Measurements from ENCODE around the gene IL15.

IL15 gene

DNA sequence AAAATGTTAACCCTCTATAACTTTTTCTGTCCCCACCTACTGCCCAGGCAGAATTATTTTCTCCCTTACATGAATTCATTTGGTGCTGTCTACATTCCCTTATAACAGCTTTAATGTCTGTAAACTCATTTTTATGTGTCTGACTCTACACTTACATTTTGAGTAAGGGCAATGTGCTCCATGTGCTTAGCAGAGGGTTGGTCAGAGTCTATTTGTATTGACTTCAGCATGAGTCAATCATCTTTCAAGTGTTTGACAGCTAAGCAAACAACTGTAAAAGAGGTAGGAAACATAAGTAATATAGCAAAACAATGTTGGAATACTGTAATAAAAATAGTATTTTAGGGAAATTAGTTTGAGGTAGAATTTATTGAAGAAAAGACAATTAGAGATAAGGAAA is 6.3 kb downstream of the IL15 start:
- H3K9me2 ChIP-seq (replicated peaks; ENCODE audit: insufficient read depth, low read length), result no peaks in the 10 kb centered on the region
- no peak overlapping the region for H3K9ac ChIP-seq (ENCODE audit: low read length)

GRCh38 chr4:141643557-141643956 is 7.2 kb downstream of the IL15 start:
- no peak overlapping the region for H3K27ac ChIP-seq (ENCODE audit: low read depth, low read length)
- H3K4me2 ChIP-seq (ENCODE audit: low read depth, low read length, poor library complexity, severe bottlenecking), result no peak overlapping the region
- no peak overlapping the region for H3K9ac ChIP-seq (ENCODE audit: low read length)
- H3K27me3 ChIP-seq (ENCODE audit: low read length), result no peaks in the 10 kb centered on the region
- H3K36me3 ChIP-seq (ENCODE audit: low read length), result no peaks in the 10 kb centered on the region
- TF ChIP-seq EZH2phosphoT487 (conservative IDR thresholded peaks at IDR 0.05; ENCODE audit: low read length), result no peak
- TF ChIP-seq CTCF (IDR thresholded peaks at IDR 0.05; ENCODE audit: insufficient read depth, low read length, poor library complexity, severe bottlenecking), result no peak
- no peaks in the 10 kb centered on the region for H3K79me2 ChIP-seq (ENCODE audit: insufficient read depth, low read length)
- no peaks in the 10 kb centered on the region for H3K9me3 ChIP-seq (ENCODE audit: insufficient read depth, low read length)
- no peaks in the 10 kb centered on the region for H3F3A ChIP-seq (ENCODE audit: insufficient read depth)
- no peak overlapping the region for H2AFZ ChIP-seq (ENCODE audit: low read depth, low read length, severe bottlenecking)
- H3K9me2 ChIP-seq (replicated peaks; ENCODE audit: insufficient read depth, low read length), result no peaks in the 10 kb centered on the region
- no peak overlapping the region for H3K4me3 ChIP-seq (ENCODE audit: insufficient read depth, low read length, poor library complexity, severe bottlenecking)
- no peaks in the 10 kb centered on the region for H4K20me1 ChIP-seq (ENCODE audit: low read depth, low read length)

More for the DNA sequence above, 6.3 kb downstream of the IL15 start:
- no peak for TF ChIP-seq EZH2phosphoT487 (conservative IDR thresholded peaks at IDR 0.05; ENCODE audit: low read length)
- TF ChIP-seq CTCF (IDR thresholded peaks at IDR 0.05; ENCODE audit: insufficient read depth, low read length, poor library complexity, severe bottlenecking), result no peak
- no peaks in the 10 kb centered on the region for H3K79me2 ChIP-seq (ENCODE audit: insufficient read depth, low read length)
- H3K36me3 ChIP-seq (ENCODE audit: low read length), result no peaks in the 10 kb centered on the region
- H3K4me2 ChIP-seq (ENCODE audit: low read depth, low read length, poor library complexity, severe bottlenecking), result no peak overlapping the region
- no peak overlapping the region for H3K4me3 ChIP-seq (ENCODE audit: insufficient read depth, low read length, poor library complexity, severe bottlenecking)
- H3F3A ChIP-seq (ENCODE audit: insufficient read depth), result no peaks in the 10 kb centered on the region
- H3K27me3 ChIP-seq (ENCODE audit: low read length), result no peaks in the 10 kb centered on the region
- H3K9me3 ChIP-seq (ENCODE audit: insufficient read depth, low read length), result no peaks in the 10 kb centered on the region
- H4K20me1 ChIP-seq (ENCODE audit: low read depth, low read length), result no peaks in the 10 kb centered on the region
- H2AFZ ChIP-seq (ENCODE audit: low read depth, low read length, severe bottlenecking), result no peak overlapping the region
- no peak overlapping the region for H3K27ac ChIP-seq (ENCODE audit: low read depth, low read length)

DNA sequence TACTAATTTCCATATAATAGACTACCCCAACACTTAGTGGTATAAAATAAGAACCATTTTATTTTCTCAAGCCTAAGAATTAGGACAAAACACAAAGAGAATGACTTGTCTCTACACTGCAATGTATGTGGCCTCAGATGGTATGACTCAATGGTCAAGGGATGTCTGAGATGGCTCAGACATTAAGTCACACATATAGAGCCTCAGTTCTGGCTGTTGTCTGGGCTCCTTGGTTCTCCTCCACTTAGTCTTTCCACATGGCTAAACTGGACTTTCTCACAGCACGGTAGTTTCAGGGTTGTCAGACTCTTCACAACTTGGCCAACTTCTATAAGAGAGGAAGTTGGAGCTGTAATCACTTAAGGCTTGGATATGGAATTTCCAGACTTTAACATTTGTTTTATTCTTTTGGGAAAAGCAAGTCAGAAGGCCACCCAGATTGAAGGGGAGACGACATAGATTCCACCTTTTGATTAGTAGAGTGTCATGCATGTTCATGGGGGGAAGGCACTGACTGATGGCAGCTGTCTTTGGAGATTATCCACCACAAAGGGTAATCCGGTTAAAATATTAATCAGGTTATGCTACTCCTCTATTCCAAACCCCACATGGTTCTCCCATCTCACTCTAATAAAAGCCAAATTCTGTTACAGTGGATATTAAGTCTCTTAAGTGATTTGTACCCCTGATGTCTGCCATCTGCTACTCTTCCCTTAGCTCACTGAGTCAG is 9.4 kb downstream of the IL15 start:
- H3K79me2 ChIP-seq (ENCODE audit: insufficient read depth, low read length), result no peaks in the 10 kb centered on the region
- no peaks in the 10 kb centered on the region for H3K9me3 ChIP-seq (ENCODE audit: insufficient read depth, low read length)
- no peak overlapping the region for H2AFZ ChIP-seq (ENCODE audit: low read depth, low read length, severe bottlenecking)
- TF ChIP-seq CTCF (IDR thresholded peaks at IDR 0.05; ENCODE audit: insufficient read depth, low read length, poor library complexity, severe bottlenecking) (no peak), EZH2phosphoT487 (conservative IDR thresholded peaks at IDR 0.05; ENCODE audit: low read length) (no peak)
- no peak overlapping the region for H3K4me3 ChIP-seq (ENCODE audit: insufficient read depth, low read length, poor library complexity, severe bottlenecking)
- H3K27me3 ChIP-seq (ENCODE audit: low read length), result no peaks in the 10 kb centered on the region
- H3K27ac ChIP-seq (ENCODE audit: low read depth, low read length), result no peak overlapping the region
- H3F3A ChIP-seq (ENCODE audit: insufficient read depth), result no peaks in the 10 kb centered on the region
- no peak overlapping the region for H3K4me2 ChIP-seq (ENCODE audit: low read depth, low read length, poor library complexity, severe bottlenecking)
- H3K9ac ChIP-seq (ENCODE audit: low read length), result no peak overlapping the region
- no peaks in the 10 kb centered on the region for H3K36me3 ChIP-seq (ENCODE audit: low read length)
- no peaks in the 10 kb centered on the region for H4K20me1 ChIP-seq (ENCODE audit: low read depth, low read length)
- no peaks in the 10 kb centered on the region for H3K9me2 ChIP-seq (replicated peaks; ENCODE audit: insufficient read depth, low read length)
